Measurements from ENCODE around the gene RYR3. TPM values are rescaled to one million over a fixed set of nuclear protein-coding genes. Genes with fewer than 3 reads are reported as not detected.

Gene RYR3
- not detected in 2 replicates for total RNA-seq

GRCh38 chr15:33310481-33311311 lies at the start of gene RYR3:
TSS of gene RYR3 (plus strand) at chr15:33310967. CDS start at chr15:33311046, 79 bp downstream.
- intact Hi-C loops (cut with micrococcal nuclease), result no loop called here

GRCh38 chr15:33262306-33262705 lies 48.5 kb upstream of the RYR3 start:
- intact Hi-C loops (cut with micrococcal nuclease), result no loop called here

- intact Hi-C loops (cut with micrococcal nuclease), result no loop called here
Measured at GRCh38 chr15:33277689-33278088, 33.1 kb upstream of the RYR3 start.

GRCh38 chr15:33278816-33279612 lies 31.8 kb upstream of the RYR3 start:
- intact Hi-C loops (cut with micrococcal nuclease), result no loop called here

GRCh38 chr15:33279613-33280205 lies 31.1 kb upstream of the RYR3 start:
- intact Hi-C loops (cut with micrococcal nuclease), result no loop called here

- intact Hi-C loops (cut with micrococcal nuclease), result no loop called here
Measured at GRCh38 chr15:33282226-33283020, 28.3 kb upstream of the RYR3 start.

- intact Hi-C loops (cut with micrococcal nuclease), result no loop called here
Measured at GRCh38 chr15:33283576-33283975, 27.2 kb upstream of the RYR3 start.

- intact Hi-C loops (cut with micrococcal nuclease), result no loop called here
Measured at GRCh38 chr15:33284336-33284735, 26.4 kb upstream of the RYR3 start.

GRCh38 chr15:33292717-33293307 lies 18.0 kb upstream of the RYR3 start:
- intact Hi-C loops (cut with micrococcal nuclease), result loop anchor here (1.0 kb wide), 2 partner anchors 207 to 407 kb away; no protein-coding TSS in a partner anchor

GRCh38 chr15:33293713-33294334 lies 16.9 kb upstream of the RYR3 start:
- intact Hi-C loops (cut with micrococcal nuclease), result no loop called here

GRCh38 chr15:33296050-33296449 lies 14.7 kb upstream of the RYR3 start:
- intact Hi-C loops (cut with micrococcal nuclease), result no loop called here

GRCh38 chr15:33296856-33297255 lies 13.9 kb upstream of the RYR3 start:
- intact Hi-C loops (cut with micrococcal nuclease), result no loop called here

- intact Hi-C loops (cut with micrococcal nuclease), result no loop called here
Measured at GRCh38 chr15:33298631-33299030, 12.1 kb upstream of the RYR3 start.

GRCh38 chr15:33304924-33305323 lies 5.8 kb upstream of the RYR3 start:
- intact Hi-C loops (cut with micrococcal nuclease), result no loop called here

GRCh38 chr15:33309602-33310276 lies 1.0 kb upstream of the RYR3 start:
- intact Hi-C loops (cut with micrococcal nuclease), result no loop called here

GRCh38 chr15:33311312-33311971 lies 675 bp downstream of the RYR3 start:
- intact Hi-C loops (cut with micrococcal nuclease), result no loop called here

GRCh38 chr15:33313491-33313890 lies 2.7 kb downstream of the RYR3 start:
- intact Hi-C loops (cut with micrococcal nuclease), result no loop called here

- intact Hi-C loops (cut with micrococcal nuclease), result no loop called here
Measured at GRCh38 chr15:33314069-33314468, 3.3 kb downstream of the RYR3 start.

- intact Hi-C loops (cut with micrococcal nuclease), result no loop called here
Measured at GRCh38 chr15:33315044-33315443, 4.3 kb downstream of the RYR3 start.
